Neural progenitor cell (in vitro differentiated cells): ENCODE data around the gene PYGO2.

Source experiments
- EZH2 ChIP-seq: fragments of 200-600 bp; sonication (generic); IDR thresholded peaks from 2 replicates; pipeline ENCODE4 v1.6.1; 2017; ENCODE audit warnings: antibody characterized with exemption, mild to moderate bottlenecking, moderate library complexity
- EZH2phosphoT487 ChIP-seq: fragments of 200-600 bp; sonication (generic); IDR thresholded peaks from 2 replicates; pipeline ENCODE4 v1.6.1; 2017; ENCODE audit warnings: antibody characterized with exemption
- TF ChIP-seq, protein P1 (sequence below): fragments of 200-600 bp; sonication (generic); IDR thresholded peaks from 2 replicates; pipeline ENCODE4 v1.5.1; 2017; ENCODE audit warnings: antibody characterized with exemption, mild to moderate bottlenecking

DNA sequence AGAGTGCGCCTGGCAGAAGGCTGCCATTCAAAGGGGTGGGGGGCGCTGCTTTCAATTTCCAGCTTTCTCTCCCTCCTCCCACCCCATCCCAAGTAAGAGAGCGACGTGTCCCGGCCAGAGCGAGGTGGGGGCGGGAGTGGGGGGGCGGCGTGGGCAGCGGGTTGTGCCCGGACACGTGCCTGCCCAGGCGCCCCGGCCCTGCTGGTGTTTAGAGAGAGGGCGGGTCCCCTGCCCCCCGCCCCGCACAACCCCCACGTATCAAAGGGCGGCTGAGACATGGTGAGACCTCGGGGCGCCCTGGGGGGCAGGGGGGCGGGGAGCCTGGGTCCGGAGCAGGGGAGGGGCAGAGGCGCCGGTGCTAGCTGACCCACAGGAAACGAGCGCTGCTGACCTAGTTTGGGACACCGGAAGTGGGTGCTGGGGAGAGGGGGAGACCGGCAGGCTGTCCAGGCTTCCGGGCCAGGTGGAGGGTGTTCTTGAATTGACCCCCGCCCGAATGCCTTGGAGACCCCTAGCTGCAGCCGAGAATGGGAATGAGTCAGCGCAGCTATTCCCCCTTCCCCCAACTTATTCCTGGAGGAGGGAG lies 42.3 kb upstream of the PYGO2 start:
- TF ChIP-seq, protein P1, sequence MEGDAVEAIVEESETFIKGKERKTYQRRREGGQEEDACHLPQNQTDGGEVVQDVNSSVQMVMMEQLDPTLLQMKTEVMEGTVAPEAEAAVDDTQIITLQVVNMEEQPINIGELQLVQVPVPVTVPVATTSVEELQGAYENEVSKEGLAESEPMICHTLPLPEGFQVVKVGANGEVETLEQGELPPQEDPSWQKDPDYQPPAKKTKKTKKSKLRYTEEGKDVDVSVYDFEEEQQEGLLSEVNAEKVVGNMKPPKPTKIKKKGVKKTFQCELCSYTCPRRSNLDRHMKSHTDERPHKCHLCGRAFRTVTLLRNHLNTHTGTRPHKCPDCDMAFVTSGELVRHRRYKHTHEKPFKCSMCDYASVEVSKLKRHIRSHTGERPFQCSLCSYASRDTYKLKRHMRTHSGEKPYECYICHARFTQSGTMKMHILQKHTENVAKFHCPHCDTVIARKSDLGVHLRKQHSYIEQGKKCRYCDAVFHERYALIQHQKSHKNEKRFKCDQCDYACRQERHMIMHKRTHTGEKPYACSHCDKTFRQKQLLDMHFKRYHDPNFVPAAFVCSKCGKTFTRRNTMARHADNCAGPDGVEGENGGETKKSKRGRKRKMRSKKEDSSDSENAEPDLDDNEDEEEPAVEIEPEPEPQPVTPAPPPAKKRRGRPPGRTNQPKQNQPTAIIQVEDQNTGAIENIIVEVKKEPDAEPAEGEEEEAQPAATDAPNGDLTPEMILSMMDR = no peak
- TF ChIP-seq EZH2phosphoT487 (no peak), EZH2 (no peak)
